Left forelimb (tissue), 1 donor: ENCODE data around the gene CKS1B.

Experiments used
- DNase-seq: peaks from one replicate; pipeline ENCODE4 v3.0.0-alpha.2; 2018; ENCODE audit warnings: low spot score

The CKS1B gene

GRCh38 chr1:154974102-154974807, at the start of gene CKS1B:
Gene CKS1B (plus strand): TSS chr1:154974681. CDS start chr1:154974746, 65 bp downstream.
- DNase-seq = peak; percentile 99

DNA sequence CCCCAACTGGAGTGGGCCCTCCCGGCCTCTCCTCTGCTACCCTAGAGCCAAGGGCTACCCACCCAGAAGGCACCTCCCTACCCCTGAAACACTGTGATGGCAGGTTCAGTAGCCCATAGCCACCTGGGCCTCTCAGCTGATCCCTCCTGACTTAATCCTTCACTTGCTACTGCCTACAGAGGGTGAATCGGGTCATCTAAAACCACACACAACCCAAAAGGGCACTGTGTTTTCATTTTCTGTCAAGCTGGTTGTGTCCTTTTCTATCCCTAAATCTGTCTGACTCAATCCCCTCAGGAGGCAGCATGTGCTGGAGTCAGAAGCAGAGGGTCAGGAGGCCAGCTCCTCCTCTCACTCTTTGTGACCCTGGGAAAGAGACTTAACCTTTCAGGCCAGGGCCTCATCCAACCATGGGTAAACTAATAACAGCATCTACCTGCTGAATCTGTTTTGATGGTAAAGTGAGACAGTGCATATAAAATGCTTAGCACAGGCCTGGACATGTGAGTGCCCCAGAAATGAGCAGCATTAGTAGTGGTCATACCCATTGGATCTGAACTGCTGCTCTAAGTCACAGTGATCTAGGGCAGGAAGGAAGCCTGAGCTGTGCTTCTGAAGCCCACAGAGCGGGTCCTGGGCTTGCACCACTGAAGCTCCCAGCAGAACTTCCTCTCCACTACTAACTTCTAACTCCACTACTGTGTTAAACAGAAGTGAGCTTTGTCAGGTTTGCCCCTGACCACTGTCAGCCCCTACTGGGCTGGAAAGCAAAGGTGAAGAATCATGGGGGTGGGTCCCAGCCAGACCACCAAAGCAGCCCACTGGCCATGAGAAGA, 48.9 kb upstream of the CKS1B start:
- no peak for DNase-seq

DNA sequence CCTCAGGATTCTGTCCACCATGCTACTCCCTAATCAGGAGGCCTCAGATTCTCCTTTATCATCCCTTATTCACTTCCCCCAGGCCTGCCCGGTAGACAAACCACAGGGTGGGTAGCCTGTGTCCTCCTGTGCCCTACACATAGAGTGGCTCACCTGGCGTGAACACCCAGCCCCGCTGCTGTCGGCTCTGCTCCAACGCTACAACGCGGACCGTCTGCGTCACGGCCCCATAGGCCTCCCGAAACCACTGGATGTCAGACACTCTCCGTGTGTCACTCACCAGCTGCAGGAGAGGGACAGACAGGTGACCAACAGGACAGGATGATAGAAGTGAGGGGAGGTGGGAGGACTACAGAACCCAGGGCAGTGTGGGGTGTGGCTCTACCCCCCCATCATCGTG, 48.3 kb upstream of the CKS1B start:
- no peak for DNase-seq

GRCh38 chr1:154931940-154932487, 42.5 kb upstream of the CKS1B start:
- no peak for DNase-seq

GRCh38 chr1:154934358-154934948, 40.0 kb upstream of the CKS1B start:
- no peak for DNase-seq

GRCh38 chr1:154935749-154936554, 38.5 kb upstream of the CKS1B start:
- no peak for DNase-seq

DNA sequence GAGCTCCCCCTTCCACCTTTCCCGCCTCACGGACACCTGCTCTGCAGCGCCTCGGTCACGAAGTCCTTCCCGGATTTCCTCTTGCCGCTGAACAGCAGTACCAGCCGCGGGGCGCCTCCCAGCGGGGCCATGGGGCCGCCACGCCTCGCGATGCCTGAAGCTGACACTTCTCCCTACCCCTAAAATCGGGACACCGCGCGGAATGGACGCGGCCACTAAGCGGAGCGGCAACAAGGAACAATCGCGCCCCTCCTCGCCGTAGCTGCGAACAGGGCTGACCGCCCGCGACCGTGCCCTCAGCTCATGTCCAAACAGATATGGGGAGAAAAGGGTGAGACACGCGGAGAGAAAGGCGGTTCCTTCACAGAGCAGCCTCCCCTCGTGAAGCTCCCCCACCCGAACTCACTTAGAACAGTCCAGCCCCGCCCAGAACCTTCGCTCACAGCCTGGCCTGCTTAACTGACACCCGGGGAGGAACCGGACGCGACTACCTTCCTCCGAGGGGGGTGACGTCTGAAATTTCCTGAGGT, 37.9 kb upstream of the CKS1B start, which contains the start of gene PMVK:
Gene PMVK (minus strand): TSS at position 165 of the 530 bp plus-strand sequence. CDS start 34 bp downstream, at position 131.
- DNase-seq = peak; percentile 96

GRCh38 chr1:154937085-154937987, 37.1 kb upstream of the CKS1B start:
- DNase-seq = peak; percentile 95

DNA sequence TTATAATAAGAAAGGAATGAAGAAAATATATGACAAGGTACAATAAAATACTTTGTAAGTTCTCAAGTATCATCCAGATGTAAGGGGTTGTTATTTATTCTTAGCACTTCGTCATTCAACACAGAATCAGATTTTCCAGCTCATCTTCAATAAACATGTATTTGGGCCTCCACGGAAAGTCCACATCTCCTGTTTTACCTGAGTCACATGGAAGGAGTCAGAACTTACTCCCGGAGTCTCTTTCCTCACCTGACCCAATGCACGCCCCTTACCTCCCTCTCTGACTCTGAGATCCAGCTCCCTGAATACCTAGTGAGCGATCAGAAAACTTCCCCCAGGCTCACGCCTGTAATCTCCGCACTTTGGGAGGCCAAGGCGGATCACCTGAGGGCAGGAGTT, 36.5 kb upstream of the CKS1B start:
- DNase-seq = no peak

DNA sequence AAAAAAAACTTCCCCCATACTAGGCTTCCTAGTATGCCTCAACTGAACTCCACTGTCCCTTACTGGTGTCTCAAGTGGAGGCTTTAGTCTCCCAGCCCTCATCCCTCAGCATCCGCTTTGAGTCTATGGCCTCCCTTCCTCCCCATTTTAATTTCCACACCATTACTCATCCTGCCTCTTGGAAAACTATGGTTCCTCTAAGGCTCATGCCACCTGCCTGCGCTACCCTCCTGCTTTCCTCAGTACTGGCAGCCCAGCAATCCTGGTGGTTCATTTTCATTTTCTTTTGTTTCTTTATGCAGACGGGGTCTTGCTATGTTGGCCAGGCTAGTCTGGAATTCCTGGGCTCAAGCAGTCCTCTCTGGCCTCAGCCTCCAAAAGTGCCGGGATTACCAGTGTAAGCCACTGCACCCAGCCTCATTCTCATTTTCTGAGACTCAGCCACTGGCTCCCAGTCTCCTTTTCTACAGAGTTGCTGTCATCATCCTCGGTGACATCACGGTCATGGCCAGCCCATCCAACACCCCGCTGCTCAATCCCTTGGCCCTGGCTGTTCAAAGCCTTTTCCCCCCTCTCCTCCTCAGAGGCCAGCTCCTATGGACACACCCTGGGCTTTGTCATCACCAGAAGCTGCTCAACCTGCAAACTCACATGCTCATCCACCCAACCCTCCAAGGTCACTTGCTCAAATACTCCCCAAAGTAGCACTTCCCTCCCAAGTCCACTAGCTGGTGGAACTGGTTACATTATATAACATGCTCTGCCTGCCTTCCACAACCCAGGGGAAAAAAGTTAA, 35.7 kb upstream of the CKS1B start:
- DNase-seq = no peak

DNA sequence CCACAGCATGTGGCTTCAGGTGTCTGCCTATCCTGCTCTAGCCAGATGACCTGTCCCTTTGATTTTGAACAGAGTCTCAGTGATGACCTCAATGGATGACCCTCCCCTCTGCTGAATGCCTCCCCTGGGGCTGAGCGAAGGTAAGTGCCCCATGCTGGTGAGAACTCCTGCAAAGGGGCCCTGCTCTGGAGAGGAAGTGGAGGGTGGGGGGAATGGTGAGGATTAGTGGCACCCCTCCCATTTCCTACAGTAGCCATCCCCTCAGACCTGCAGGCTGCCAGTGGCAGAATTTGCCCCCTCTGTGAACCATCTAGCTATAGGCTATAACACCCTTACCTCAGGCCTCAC, 34.3 kb upstream of the CKS1B start:
- DNase-seq = no peak

- no peak for DNase-seq
Measured at GRCh38 chr1:154940651-154941194, 33.8 kb upstream of the CKS1B start.

DNA sequence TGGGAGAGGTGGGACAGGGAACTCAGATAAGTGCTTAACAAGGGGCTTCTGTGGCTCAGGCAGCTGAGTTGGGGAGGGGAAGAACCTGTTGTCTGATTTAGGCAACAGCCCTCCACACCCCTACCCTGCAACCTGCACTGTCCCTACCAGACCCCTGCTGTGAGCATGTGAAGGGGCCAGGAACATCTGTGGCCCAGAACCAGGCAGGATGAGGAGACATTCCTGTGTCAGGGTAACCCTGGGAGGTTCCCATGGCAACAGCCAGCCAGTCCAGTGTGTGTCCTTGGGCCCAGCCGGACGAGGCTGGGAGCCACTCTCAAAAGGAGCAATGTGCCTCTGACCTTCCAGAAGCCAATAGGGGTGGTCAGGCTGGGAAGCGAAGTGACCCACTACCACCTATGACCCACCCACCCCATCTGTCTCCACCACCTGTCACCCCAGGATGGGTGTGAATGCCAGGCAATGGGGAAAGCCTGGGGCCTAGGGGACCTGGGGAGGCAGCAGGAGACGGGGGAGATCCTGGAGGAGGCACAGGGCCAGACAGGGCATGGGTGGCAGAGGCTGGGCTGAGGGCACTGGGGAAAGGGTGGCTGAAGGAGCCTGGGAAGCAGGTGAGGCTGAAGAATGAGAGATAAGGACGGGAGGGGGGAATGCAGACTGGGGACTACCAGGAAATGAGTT, 33.0 kb upstream of the CKS1B start:
- DNase-seq = no peak

- DNase-seq = no peak
Measured at GRCh38 chr1:154943649-154944400, 30.7 kb upstream of the CKS1B start.

DNA sequence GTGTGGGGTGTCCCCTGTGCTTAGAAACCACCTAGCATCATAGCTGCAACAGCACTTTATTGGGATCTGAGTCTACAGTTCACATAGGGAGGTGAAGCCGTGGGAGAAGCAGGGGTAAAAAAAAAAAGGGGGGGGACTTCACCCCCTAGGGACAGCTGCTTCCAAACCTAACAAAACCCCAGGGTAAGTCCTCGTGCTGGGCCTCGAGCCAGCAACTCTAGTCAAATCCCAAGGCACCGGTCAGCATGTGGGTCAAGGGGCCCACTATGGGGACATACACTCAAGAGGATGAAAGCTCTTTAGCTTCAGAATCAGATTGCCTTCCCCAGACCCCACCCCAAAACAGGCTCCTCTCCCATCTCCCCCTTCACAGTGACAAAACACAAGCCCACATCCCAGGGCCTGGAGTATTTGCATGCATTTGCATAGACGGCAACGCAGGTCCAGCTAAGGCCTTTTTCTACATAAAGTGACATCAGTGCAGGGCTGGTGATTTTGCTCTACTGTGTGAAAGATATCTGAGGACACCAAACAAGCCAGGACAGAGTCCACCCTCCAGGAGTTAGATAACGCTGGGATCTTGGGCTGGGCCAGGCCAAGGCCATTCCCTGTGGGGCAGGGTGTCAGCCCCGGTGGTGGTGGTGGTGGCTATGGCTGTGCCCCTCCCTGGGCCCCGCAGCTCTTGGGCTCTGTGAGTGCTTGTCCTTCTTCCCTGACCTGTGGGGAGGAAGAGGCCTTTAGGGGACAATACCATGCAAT, 29.9 kb upstream of the CKS1B start:
- DNase-seq = no peak

DNA sequence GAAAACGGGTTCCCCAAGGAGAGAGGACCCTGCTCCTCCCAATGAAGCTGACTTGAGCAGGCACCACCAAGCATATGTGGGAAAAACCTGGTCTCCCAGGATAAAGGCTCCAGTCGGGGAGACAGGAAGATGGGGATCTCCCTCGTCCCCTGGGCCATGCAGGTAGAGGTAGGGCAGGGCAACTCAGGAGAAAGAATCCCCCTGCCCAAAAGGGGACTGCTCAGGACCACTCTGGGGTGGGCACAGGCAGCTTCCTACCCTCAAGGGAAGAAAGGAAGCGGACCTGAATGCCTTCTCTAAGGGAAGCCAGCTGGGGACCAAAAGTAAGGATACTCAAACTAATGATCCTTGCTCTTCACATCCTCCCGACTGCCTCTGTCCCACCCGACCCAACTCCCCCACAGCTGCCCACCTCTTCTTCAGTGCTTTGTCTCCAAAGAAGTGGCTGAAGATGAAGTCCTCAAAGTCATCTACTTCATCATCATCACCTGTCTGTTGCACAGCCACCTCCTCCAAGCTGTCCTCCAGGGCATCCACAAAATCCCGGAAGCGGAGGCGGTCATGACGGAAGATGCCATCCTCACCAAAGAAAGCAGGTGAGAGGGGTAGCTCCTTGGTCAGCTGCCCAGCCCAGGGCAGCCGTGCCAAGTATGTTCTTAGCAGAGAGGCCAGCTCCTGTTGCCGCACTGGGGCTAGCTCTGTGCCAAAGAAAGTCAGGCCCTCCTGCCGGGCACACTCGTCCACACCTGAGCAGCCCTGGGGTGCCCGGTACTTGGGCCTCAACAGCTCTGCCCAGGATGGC, 29.1 kb upstream of the CKS1B start:
- no peak for DNase-seq
